Astrocyte (in vitro differentiated cells and primary cell): ENCODE results near the gene COX6B1.

ENCODE experiments used
- EZH2 ChIP-seq: IDR thresholded peaks from 2 replicates; pipeline ENCODE4 v1.6.1; 2012; ENCODE audit warnings: mild to moderate bottlenecking, low read length, inconsistent platforms; ENCODE audit not compliant: insufficient read depth
- TF ChIP-seq, protein P1 (sequence below): IDR thresholded peaks from 2 replicates; pipeline ENCODE4 v1.5.1; 2011; ENCODE audit warnings: low read depth, mild to moderate bottlenecking, inconsistent platforms, low read length, moderate library complexity; ENCODE audit not compliant: insufficient read depth

GRCh38 chr19:35669974-35670373, 21.9 kb downstream of the COX6B1 start:
- no peak for TF ChIP-seq EZH2
- TF ChIP-seq, protein P1, sequence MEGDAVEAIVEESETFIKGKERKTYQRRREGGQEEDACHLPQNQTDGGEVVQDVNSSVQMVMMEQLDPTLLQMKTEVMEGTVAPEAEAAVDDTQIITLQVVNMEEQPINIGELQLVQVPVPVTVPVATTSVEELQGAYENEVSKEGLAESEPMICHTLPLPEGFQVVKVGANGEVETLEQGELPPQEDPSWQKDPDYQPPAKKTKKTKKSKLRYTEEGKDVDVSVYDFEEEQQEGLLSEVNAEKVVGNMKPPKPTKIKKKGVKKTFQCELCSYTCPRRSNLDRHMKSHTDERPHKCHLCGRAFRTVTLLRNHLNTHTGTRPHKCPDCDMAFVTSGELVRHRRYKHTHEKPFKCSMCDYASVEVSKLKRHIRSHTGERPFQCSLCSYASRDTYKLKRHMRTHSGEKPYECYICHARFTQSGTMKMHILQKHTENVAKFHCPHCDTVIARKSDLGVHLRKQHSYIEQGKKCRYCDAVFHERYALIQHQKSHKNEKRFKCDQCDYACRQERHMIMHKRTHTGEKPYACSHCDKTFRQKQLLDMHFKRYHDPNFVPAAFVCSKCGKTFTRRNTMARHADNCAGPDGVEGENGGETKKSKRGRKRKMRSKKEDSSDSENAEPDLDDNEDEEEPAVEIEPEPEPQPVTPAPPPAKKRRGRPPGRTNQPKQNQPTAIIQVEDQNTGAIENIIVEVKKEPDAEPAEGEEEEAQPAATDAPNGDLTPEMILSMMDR = no peak
